ENCODE measurements around the gene GIGYF2.
"Not testable (repeated sequence)": the region's sequence is repeated elsewhere in the genome, so short reads cannot be mapped to it uniquely, and the experiment has no call there.

Gene GIGYF2

DNA sequence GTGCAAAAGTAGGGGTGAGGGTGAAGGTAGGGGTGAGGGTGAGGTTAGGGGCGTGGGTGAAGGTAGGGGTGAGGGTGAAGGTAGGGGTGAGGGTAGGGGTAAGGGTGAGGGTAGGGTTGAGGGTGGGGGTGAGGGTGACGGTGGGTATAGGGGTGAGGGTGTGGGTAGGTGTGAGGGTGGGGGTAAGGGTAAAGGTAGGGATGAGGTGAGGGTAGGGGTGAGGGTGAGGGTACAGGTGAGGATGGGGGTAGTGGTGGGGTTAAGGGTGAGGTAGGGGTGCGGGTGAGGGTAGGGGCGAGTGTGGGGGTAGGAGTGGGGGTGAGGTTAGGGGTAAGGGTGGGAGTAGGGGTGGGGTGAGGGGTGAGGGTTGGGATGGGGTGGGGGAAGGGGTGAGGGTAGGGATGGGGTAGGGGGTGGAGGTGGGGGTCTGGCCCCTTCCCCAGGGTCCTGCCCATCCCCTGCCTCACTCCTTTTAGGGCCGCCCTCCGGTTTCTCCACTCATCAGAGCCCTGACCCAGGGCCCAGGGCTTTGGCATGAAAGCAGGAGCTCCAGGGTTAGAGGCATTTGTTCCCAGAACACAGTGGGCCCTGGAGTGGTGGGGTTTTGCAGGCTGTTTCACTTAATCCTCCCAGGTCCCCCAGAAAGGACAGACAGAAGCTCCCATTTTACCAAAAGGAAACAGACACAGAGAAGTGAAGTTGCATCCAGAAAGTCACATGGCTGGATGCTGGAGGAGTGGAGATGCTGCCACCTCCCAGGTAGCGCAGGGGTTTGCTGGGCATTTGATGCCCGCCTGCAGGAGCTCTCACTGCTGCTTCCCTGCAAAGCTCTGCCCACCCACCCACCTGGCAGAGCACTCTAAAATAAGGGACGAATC lies 199.8 kb downstream of the GIGYF2 start:
- DNase-seq = no peak

DNA sequence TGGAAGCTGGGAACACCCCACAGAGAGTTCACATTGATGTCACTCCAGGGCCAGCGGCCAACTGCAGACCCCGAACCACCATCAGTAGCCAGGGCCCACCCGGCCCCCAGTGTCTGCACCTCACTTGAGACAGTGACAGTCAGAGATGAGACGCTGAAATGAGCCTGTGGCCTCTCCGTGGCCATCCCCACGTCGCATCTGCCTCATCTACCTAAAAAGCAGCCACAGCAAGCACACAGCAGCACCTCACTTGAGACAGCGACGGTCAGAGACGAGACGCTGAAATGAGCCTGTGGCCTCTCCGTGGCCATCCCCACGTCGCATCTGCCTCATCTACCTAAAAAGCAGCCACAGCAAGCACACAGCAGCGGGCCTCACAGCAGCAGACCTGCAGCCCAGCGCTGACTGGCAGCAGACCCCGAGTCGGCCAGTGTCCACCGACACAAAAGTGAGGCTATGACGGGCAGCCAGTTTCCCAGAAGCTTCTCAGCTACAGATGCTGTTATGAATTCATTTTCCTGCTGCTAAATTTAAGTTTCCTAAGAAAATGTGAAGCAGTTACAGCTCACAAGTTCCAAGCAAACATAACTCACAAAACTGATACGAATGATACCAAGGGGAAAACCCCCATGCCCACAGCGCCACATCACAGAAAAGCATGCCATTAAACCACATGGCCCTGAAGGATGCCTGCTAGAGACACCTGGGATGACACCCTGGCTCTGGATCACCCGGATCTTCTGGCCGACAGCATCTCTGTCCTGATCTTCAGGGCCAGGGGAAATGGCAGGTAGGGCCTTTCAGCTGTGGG lies 200.7 kb downstream of the GIGYF2 start:
- DNase-seq = no peak

DNA sequence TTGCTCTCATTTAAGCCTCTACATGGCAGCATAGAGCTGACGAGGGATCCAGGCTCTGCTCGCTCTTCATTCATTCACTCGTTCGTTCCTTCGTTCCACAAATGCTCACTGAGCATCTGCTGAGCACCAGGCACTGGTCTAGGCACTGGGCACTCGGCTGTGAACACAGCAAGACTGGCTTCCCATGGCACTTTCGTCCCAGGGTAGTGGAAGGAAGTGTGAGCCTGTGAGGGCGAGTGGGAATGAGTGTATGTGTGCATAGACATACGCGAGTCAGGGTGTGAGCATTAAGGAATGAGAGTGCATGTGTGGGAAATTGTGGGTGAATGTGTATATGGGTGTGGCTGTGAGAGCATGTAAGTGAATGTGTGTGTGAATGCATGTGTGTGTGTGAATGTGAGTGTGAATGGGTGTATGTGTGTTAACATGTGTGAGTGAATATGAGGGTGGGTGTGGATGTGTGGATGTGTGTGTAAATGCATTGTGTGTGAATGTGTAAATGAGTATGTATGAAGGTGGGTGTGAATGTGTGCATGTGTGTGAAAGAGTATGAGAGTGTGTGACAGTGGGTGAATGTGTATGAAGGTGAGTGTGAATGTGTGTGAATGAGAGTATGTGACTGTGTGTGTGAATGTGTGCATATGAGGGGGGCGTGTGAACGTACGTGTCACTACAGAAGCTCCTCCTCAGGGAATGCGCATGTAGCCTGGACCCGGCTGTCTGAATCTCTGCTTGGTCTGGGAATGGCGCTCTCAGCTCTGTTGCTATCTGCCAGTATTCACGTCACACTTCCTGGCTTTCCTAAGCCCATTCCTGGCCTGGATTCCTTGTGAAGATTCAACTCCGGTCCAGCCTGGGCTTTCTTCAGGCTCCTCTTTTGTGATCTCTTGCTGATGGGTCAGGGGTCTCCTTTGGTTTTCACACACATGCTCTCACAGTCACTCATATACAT lies 201.7 kb downstream of the GIGYF2 start:
- no peak for DNase-seq

DNA sequence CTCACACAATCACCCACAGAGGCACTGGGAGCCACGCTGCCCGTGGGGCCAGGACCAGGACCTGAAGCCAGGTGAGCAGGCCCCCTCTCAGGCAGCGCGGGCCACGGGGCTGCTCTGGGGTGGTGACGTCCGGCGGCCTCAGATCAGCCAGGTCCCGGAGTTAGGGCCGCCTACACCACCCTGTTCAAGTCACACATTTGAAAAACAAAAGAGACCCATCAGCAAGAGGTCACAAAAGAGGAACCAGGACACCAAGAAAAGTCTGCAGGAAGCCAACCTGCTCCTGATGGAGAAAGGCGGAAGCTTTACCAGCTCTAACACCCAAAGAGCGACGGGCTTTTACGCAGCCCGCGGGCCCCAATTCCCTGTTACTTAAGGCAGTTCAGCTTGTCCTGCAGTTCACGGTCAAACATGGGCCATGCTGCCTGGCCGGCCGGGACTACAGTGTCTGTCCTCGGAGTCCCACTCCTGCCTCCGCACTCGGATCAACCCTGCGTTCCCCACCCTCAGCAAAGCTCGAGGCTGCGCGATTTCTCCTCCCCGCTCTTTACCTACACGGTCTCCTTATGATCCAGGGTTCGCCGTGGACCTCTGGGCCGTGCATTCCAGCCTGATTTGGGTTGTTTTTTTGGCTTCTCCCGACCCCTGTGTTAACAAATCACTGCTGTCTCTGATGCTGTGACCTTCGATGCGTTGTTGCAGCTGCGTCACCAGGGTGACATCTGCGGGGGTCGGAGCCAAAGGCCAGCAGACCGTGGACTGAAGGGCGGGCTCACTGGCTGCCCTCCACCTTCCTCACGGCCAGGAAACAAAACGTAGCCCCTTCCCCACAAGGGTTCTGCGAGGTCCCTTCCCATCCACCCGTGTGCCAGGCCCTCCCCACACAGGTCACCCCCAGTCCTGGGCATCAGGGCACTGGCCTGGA lies 203.9 kb downstream of the GIGYF2 start:
- DNase-seq = no peak

DNA sequence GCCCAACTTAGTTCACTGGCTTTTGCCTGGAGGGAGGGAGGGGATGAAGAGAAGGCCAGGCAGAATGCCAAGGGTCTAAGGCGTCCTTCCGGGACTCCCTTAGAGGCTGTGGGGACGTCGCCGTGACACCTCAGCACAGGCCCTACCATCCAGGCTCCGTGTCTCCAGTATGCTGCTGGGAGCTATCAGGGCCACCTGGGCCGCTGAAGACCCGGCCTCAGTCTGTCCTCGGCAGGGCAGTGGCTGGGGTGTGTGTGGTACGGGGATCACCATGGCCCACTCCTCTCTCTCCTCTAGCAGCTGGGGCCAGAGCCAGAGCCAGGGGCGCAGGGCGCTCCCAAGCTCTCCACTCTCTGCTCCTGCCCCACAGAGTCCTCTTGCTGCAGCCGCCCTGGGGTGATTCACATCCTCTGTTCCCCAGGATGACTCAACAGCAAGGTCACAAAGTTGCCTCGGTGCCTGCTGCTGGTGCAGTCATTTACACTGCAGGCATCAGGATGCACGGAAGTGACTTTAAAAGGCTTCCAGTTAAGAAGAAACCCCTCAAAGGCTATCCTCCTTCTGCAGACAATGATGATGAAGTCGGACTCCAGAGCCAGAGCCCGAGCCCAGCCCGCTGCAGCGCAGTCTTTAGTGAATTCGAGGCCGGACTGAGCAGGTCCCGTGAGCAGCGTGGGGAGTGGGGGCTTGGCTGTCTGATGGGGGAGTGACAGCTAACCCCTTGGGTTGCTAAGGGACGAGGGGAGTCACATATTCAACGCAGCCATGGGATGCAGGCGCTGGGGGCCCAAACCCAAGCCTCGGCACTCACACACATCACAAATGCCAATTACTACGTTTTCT lies 204.8 kb downstream of the GIGYF2 start:
- DNase-seq = peak in 1 of 5 donors; percentile 29

DNA sequence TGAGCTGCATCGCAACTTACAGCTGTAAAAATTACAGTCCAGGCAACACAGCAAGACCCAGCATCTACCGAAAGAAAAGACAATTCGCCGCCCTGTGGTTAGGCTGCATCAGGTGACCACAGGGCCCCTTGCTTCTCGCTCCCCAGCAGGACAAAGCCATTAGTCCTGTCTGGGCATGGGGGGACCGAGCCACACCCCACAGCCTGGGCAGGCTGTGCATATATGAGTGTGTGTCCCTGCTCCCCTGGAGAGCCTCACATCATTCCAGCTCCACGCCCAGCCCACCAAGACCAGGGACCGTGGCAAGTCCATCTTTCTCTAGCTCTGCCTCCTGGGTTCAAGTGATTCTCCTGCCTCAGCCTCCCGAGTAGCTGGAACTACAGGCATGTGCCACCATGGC lies 206.9 kb downstream of the GIGYF2 start:
- DNase-seq = no peak

DNA sequence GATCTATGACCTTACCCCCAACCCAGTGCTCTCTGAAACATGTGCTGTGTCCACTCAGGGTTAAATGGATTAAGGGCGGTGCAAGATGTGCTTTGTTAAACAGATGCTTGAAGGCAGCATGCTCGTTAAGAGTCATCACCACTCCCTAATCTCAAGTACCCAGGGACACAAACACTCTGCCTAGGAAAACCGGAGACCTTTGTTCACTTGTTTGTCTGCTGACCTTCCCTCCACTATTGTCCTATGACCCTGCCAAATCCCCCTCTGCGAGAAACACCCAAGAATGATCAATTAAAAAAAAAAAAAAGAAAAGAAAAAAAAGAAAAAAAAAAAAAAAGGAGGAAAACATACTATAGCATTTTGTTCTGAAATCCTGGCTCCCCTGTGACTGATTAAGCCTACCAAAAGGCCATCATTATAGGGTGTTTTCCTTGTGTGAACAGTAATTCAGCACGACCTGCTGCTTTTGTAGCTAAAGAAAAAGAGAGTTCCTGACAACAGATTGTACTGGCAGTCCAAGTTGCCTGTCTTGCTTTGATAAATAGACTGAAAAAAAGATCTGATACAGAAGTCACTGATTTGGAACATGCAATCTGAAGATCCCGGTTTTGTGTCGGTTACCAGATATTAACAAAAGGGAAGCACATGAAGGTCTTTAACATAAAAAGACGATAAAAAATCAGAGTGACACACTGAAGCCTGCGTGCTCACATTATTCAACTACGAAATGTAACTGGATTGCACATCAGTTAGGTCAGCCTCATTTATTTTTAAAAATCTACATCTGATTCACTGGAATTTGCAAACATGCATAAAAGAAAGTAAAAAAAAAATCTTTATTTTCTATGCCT lies 210.0 kb downstream of the GIGYF2 start:
- DNase-seq = not testable (repeated sequence)

DNA sequence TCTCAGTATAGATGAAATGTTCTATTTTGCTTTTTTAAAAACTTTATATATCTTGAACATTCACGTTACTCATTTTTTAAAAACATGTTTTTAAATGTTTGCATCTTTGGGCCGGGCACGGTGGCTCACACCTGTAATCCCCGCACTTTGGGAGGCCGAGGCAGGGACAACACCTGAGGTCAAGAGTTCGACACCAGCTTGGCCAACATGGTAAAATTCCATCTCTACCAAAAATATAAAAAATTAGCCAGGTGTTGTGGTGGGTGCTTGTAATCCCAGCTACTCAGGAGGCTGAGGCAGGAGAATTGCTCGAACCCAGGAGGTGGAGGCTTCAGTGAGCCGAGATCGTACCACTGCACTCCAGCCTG lies 210.6 kb downstream of the GIGYF2 start:
- not testable (repeated sequence) for DNase-seq

DNA sequence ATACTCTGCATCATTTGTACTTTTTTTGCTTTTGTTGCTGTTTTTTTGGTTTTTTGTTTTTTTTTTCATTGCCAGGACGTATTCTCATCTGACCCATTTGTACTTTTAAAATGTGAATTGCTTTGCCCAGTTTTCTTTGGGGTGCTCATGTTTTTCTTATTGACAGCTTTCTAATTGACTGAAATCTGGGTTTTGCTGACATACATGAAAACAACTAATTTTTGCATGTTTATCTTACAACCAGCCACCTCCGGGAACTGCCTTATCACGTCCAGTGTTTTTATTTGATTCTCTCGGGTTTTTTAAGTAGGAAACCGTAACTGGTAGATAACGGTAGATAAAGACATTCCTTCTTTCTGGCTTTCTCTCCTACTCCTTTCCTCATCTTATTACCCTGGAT lies 211.6 kb downstream of the GIGYF2 start:
- DNase-seq = no peak

Data from T-helper 1 cell (primary cell).